ENCODE measurements around the gene ELL2.

ELL2 gene

GRCh38 chr5:95878417-95879323 is 83.0 kb downstream of the ELL2 start:
- Histone ChIP-seq H3K4me1 (no peaks in the 10 kb centered on the region), H3K4me3 (ENCODE audit: low read depth, low read length) (no peak overlapping the region), H3K9me3 (ENCODE audit: control insufficient read depth, low read length) (no peaks in the 10 kb centered on the region), H3K27me3 (ENCODE audit: control insufficient read depth, insufficient read depth, low read length) (no peaks in the 10 kb centered on the region), H3K36me3 (ENCODE audit: control insufficient read depth, insufficient read depth, low read length) (no peaks in the 10 kb centered on the region), H2AFZ (no peak overlapping the region), H3K9ac (no peak overlapping the region), H3K79me2 (no peaks in the 10 kb centered on the region), H3K27ac (no peak overlapping the region), H3K4me2 (ENCODE audit: low read length) (no peak overlapping the region)
- no peak for TF ChIP-seq CTCF (IDR thresholded peaks at IDR 0.05)

- H3K36me3 ChIP-seq (ENCODE audit: control insufficient read depth, insufficient read depth, low read length) = no peaks in the 10 kb centered on the region
- TF ChIP-seq CTCF (IDR thresholded peaks at IDR 0.05) = no peak
These were observed 84.9 kb downstream of the ELL2 start for GRCh38 chr5:95876782-95877181.

GRCh38 chr5:95874246-95874645 is 87.4 kb downstream of the ELL2 start:
- no peak overlapping the region for H3K4me3 ChIP-seq (ENCODE audit: low read depth, low read length)
- no peaks in the 10 kb centered on the region for H3K27me3 ChIP-seq (ENCODE audit: control insufficient read depth, insufficient read depth, low read length)
- TF ChIP-seq CTCF (IDR thresholded peaks at IDR 0.05) = no peak
- no peaks in the 10 kb centered on the region for H3K36me3 ChIP-seq (ENCODE audit: control insufficient read depth, insufficient read depth, low read length)
- H3K9me3 ChIP-seq (ENCODE audit: control insufficient read depth, low read length) = no peaks in the 10 kb centered on the region
- H2AFZ ChIP-seq = no peak overlapping the region
- H3K9ac ChIP-seq = no peak overlapping the region
- H3K27ac ChIP-seq = no peak overlapping the region
- no peak overlapping the region for H3K4me2 ChIP-seq (ENCODE audit: low read length)
- H3K4me1 ChIP-seq = peaks cover 8% of the 10 kb centered on the region
- H3K79me2 ChIP-seq = no peaks in the 10 kb centered on the region

More at GRCh38 chr5:95876782-95877181, 84.9 kb downstream of the ELL2 start:
- peaks cover 8% of the 10 kb centered on the region for H3K4me1 ChIP-seq
- no peaks in the 10 kb centered on the region for H3K27me3 ChIP-seq (ENCODE audit: control insufficient read depth, insufficient read depth, low read length)
- no peak overlapping the region for H2AFZ ChIP-seq
- H3K4me2 ChIP-seq (ENCODE audit: low read length) = no peak overlapping the region
- no peaks in the 10 kb centered on the region for H3K9me3 ChIP-seq (ENCODE audit: control insufficient read depth, low read length)
- H3K27ac ChIP-seq = no peak overlapping the region
- H3K9ac ChIP-seq = no peak overlapping the region
- no peaks in the 10 kb centered on the region for H3K79me2 ChIP-seq
- no peak overlapping the region for H3K4me3 ChIP-seq (ENCODE audit: low read depth, low read length)

GRCh38 chr5:95873351-95873750 is 88.3 kb downstream of the ELL2 start:
- Histone ChIP-seq H3K9me3 (ENCODE audit: control insufficient read depth, low read length) (no peaks in the 10 kb centered on the region), H3K4me1 (peaks cover 8% of the 10 kb centered on the region), H3K9ac (no peak overlapping the region), H3K79me2 (no peaks in the 10 kb centered on the region), H3K4me2 (ENCODE audit: low read length) (no peak overlapping the region), H2AFZ (no peak overlapping the region), H3K4me3 (ENCODE audit: low read depth, low read length) (no peak overlapping the region), H3K36me3 (ENCODE audit: control insufficient read depth, insufficient read depth, low read length) (no peaks in the 10 kb centered on the region), H3K27ac (no peak overlapping the region), H3K27me3 (ENCODE audit: control insufficient read depth, insufficient read depth, low read length) (no peaks in the 10 kb centered on the region)
- no peak for TF ChIP-seq CTCF (IDR thresholded peaks at IDR 0.05)

Measured in parathyroid adenoma (tissue), 2 donors.